Measurements from ENCODE around the gene LGALS7.
"Not testable (repeated sequence)": the region's sequence is repeated elsewhere in the genome, so short reads cannot be mapped to it uniquely, and the experiment has no call there.

The LGALS7 gene

DNA sequence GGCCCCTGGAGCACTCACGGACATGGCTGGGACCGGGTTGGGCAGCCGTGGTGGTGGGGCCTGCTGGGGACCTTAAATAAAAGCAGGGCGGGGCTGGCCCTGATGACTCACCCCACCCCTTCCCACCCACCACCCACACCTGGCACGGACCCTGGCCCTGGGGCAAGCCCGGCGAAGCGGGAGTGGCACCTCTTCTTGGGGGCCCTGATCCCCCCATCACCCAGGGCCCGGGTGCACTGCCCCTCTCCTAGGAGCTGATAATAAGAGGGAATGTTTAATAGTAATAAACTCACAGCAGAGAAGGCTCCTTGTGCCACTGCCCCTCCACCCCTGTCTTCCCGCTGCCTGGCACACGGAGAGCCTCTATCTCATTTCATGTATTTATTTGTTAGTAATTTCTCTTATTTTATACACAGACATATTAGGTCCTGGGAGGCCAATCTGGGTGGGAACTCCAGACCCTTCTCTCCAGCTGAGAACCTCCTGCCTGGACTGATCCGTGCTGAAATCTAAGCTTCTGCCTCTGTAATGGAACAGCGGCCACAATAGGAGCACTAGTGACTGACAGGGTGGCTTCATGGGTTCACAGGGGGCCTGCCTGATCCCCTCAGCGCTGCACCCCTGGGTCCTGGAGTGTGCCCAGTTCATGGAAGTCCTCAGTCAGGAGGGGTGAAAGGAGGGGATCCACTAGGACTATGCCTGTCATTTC, at the start of gene LGALS7:
TSS of gene LGALS7 (minus strand) at position 49 of the 709 bp plus-strand sequence. CDS start at position 24, 25 bp downstream.
- no peak for DNase-seq

DNA sequence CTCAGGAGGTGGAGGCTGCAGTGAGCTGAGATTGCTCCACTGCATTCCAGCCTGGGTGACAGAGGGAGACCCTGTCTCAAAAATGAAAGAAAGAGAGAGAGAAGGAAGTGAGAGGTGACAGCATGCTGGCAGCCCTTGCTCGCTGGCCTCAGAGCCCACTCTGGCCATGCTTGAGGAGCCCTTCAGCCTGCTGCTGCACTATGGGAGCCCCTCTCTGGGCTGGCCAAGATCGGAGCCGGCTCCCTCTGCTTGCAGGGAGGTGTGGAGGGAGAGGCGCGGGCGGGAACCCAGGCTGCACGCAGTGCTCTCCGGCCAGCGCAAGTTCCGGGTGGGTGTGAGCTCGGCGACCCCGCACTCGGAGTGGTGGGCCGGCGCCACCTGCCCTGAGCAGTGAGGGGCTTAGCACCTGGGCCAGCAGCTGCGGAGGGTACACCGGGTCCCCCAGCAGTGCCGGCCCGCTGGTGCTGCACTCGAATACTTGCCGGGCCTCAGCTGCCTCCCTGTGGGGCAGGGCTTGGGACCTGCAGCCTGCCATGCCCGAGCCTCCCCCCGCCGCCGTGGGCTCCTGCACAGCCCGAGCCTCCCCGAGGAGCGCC, 48.0 kb upstream of the LGALS7 start:
- DNase-seq: not testable (repeated sequence)

DNA sequence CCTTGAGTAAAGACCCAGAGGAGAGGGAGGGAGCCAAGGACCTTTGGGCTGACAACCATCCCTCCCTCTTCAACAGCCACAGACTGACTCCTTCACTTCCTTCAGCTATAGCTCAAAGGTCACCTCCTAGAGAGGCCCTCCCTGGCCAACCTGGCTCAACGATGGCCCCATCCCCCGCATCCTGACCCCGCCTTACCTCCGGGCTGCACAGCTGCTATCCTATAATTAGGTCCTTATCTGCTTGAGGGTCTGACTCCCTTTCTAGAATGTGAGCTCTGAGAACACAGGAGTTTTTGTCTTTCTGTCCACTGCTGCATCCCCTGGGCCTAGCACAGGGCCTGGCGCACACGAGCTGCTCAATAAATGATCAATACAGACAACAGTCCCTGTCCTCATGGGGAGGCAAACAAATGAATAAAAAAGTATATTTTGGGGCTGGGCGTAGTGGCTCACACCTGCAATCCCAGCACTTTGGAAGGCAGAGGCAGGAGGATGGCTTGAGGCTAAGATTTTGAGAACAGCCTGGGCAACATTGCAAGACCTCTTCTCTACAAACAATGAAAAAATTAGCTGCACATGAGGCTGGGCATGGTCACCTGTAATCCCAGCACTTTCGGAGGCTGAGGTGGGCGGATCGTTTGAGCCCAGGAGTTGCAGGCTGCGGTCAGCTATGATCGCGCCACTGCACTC, 46.1 kb upstream of the LGALS7 start:
- no peak for DNase-seq

DNA sequence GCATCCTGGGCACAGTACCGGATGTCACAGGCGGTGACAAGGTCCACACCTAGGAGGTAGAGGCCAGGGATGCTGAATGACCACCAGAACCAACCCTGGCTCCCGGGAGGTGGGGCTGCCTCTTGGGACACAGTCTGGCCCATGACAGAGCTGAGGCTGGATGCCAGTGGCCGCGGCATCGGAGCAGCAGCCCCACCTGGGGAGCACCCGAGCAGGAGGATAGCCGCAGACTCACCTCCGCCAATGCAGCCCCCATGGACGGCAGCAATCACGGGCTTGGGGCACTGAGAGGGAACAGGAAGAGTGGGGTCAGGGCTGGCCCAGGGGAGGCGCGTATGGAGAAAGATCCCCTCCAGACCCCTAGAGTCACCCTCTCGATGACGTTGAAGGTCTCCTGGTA, 43.8 kb upstream of the LGALS7 start:
- no peak for DNase-seq

DNA sequence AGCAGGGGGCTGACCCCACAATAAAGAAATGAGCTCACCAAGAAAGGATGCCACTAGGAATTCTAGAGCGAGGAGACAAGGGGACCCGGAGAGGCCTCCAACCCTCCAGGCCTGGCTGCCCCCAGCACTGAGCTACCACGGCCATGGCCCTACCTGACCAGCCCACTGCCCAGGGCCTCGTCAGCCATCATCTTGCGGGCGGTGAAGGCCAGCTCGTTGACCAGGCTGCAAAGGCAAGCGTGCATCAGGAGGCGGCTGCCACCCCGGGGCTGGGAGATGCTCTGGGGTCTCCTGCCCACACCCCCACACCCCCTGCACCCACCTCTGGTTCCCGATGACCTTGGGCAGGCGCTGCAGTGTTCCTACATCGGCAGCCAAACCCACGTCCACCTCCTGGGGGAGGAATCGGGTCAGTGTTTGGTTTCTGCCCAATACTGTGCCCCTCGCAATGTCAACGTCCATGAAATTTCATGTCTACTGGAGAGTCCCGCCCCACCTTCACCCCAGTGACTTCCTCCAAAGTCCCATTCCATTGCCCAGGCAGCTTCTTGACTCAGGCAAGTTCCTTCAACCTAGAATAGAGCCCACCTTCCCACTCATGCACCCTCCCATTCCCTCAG, 42.9 kb upstream of the LGALS7 start:
- DNase-seq: no peak

DNA sequence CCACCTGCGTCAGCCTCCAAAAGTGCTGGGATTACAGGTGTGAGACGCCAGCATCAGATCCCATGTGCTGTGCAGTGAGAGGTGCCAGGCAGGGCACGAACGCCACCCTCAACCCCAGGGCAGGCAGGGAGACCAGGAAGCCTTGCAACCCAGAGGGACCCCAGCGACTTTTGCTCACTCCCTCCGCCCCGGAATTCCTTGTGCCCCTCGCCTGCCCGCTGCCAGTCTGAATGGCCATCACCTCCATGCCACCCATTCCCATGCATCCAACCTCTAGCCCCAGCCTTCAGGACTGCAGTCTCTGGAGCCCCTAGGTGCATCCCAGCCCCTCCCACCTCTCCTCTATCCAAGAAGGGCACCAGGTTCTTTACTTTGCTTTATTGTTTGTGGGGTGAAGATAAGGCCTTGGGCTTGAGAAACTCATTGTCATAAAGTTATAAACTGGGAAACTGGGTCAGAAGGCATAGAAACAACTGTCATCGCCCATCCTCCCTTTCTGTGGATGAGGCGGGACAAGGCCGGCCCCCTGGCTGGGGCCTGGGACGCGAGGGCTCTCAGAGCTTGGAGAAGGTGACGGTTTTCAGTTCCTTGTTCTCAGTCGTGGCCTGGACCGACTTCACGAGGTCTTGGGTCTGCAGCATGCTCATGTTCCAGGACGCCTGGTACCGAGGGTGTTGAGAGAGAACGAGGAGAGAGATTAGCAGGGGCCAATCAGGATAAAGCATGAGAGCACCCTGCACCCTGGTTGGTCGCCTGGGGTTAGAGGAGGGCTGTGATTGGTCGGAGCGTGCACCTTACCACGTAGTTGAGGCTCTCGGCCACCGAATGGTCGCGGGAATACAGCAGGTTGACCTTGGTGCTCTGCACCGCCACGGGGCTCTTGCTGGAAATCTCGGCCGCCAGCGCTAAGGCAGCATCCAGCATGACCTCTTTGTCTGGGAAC, 42.0 kb upstream of the LGALS7 start:
- no peak for DNase-seq

DNA sequence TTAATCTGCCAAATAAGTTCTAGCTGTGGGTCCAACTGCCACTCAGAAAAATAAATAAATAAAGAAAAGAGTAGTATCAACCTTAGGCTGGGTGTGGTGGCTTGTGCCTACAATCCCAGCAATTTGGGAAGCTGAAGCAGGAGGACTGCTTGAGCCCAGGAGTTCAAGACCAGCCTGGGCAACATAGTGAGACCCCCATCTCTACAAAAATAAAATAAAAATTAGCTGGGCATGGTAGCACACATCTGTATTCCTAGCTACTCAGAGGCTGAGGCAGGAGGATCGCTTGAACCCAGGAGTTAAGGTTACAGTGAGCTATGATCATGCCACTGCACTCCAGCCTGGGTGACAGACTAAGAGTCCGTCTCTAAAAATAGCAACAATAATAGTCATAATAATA, 40.6 kb upstream of the LGALS7 start:
- not testable (repeated sequence) for DNase-seq

DNA sequence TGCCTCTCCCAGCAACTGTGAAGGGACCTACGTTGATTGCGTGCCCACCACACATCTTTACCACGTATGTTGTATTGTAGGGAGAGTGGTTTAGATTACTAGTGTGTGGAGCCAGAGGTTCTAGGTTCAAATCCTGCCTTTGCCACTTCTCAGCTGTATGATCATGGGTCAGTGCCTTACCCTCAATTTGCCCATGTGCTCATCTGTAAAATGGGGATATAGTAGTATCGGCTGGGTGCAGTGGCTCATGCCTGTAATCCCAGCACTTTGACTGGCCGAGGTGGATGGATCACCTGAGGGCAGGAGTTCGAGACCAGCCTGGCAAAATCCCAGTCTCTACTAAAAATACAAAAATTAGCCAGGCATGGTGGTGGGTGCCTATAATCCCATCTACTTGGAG, 40.0 kb upstream of the LGALS7 start:
- DNase-seq: no peak

DNA sequence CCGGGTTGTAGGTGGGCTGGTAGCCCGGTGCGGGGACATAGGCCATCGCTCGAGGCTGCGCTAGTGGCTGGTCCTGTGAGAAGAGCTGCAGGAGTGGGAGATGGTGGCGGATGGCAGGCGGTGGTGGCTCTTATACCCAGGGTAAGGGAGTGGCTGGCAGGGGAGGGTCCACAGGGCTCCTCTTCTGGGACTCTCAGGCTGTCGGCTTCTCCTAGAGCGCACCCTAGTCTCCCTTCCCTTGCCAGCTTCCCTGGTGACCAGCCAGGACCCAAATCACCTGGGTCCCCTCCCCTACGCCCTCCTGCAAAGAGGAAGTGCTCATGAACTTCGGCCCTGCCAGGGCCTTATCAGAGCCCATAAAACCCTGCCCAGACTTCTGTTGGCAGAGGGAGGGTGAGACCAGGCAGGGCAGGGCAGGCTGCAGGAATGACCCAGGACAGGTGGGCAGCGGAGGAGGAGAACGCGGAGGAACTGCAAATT, 39.6 kb upstream of the LGALS7 start, which contains the start of gene LGALS4:
TSS of gene LGALS4 (minus strand) at position 105 of the 480 bp plus-strand sequence. CDS start at position 46, 59 bp downstream.
- DNase-seq: no peak

DNA sequence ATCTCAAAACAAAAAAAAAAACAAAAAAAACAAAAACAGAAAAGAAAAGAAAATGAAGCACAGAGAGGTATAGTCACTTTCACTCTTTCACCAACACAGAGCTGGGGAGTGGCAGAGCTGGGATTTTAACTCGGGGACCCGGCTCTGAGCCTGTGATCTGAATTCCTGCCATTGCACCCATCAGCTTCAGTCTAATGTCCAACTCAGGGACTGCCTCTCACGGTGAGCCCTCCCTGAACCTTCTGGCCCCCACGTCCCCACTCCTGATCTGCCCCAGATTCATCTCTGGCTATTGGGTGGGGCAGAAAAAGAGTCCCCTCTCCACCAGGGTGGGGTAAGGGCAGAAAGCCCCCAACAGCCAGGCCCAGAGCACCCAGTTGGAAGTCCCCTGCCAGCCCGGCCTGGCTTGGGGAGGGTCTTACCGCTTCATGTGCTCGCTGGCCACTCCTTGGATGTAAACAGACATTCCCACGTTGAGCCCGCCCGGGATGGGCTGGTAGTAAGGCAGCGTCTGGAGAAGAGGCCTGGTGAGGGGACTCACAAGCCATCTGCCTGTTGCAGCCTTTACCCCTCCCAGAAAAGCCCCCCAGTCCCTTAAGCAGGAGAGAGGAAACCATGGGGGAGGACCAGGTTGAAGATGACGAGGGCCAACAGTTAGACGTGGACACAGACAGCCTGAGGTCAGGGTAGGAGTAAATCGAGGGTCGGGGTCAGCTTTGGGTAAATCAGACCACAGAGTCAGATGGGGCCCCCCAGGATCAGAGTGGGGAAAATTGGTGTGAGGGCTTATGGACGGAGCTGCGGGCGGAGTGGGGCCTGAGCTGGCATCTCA, 38.9 kb upstream of the LGALS7 start:
- DNase-seq: no peak

DNA sequence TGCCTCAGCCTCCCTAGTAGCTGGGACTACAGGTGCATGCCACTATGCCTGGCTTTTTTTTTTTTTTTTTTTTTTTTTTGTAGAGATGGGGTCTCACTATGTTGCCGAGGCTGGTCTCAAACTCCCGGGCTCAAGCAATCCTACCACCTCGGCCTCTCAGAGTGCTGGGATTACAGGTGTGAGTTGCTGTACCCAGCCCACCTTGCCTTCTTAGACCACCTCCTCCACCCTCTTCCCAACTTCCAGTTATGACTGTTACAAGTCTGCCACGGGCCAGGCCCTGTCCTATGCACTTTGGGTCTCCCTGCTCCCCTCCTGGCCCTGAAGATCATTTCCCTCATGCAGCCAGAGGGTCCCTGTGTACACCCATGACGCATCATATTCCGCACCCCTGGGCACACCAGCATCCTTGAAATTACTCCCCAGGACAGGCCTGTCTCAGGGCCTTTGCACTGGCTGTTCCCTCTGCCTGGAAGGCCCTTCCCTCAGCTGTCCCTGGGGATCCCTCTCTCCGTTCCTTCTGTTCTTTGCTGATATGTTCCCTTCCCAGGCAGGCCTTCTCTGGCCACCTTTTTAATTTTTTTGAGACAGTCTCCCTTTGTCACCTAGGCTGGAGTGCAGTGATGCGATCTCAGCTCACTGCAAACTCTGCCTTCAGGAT, 36.4 kb upstream of the LGALS7 start:
- no peak for DNase-seq

DNA sequence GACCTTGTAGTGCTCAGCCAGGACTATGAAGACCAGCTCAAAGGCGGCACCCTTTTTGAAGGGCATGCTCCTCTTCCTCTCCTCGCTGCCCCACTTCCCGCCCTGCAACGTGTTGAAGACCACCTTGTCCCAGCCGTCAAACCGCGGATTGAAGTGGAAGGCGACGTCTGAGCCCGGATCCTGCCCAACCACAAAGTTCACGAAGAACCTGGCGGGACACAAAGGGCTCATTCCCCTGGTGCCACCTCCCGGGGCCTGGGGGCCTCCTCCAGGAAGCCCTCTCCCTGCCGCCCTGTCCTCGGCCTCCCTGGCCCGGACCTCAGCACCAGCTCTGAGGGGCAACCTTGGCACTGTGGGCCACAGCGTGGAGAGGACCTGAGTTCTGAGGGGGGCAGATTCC, 35.4 kb upstream of the LGALS7 start:
- no peak for DNase-seq

DNA sequence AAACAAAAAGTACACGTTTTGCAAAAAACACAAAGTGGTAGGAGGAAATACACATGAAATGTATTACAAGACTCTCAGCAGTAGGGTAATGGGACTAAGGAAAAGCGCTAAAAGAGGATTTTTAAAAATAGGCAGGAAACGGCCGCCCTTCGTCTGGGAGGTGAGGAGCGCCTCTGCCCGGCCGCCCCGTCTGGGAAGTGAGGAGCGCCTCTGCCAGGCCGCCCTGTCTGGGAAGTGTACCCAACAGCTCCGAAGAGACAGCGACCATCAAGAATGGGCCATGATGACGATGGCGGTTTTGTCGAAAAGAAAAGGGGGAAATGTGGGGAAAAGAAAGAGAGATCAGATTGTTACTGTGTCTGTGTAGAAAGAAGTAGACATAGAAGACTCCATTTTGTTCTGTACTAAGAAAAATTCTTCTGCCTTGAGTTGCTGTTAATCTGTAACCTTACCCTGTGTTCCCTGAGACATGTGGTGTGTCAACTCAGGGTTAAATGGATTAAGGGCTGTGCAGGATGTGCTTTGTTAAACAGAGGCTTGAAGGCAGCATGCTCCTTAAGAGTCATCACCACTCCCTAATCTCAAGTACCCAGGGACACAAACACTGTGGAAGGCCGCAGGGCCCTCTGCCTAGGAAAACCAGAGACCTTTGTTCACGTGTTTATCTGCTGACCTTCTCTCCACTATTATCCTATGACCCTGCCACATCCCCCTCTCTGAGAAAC, 34.2 kb upstream of the LGALS7 start:
- DNase-seq: not testable (repeated sequence)

DNA sequence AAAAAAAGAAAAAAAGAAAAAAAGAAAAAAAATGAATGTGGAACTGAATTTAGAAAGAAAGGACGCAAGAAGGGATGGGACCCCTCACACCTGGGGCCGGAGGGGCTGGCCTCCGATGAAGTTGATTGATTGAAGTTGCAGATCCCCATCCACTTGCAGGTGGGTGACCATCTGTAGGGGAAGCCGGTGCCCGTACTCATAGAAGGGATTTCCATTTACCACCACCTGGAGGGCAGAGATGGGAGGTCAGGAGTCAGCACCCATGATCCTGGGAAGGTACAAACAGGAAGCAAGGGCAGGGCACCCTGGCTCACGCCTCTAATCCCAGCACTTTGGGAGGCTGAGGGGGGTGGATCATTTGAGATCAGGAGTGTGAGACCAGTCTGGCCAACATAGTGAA, 33.1 kb upstream of the LGALS7 start:
- DNase-seq: no peak

DNA sequence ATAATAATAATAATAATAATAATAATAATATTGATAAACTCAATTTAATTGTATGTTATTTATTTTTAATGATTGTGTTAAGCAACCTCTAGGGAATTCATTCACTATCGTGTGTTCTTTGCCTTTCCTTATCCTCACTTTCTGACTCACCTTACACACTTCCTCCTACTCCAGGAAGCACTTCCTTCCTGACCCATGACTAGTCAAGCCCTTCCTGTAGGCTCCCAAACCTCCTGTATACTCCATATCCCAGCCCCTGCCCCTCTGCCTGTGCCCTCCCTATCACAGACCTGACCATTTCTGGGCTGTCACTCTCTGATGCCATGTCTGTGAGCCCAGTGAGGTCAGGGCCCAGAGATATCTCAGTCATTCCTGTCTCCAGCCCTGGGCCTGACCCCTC, 31.9 kb upstream of the LGALS7 start:
- no peak for DNase-seq

DNA sequence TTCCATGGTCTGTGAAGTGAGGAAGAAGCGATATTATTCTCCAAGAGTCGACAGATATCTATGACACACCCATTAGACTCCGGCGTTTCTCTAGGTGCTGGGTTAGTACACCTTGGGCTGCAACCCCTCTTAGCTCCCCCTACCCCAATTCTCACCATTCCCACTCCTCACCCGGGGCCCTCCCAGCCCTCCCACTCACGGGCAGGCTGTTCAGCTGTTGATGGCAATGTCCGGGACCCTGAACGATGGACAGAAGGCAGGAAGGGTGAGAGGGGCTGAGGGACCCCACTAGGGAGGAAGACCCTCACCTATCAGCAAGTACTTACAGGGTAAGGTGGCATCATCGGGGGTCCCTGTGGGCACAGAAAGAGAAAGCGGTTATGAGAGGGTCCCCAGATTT, 30.2 kb upstream of the LGALS7 start:
- DNase-seq: no peak

DNA sequence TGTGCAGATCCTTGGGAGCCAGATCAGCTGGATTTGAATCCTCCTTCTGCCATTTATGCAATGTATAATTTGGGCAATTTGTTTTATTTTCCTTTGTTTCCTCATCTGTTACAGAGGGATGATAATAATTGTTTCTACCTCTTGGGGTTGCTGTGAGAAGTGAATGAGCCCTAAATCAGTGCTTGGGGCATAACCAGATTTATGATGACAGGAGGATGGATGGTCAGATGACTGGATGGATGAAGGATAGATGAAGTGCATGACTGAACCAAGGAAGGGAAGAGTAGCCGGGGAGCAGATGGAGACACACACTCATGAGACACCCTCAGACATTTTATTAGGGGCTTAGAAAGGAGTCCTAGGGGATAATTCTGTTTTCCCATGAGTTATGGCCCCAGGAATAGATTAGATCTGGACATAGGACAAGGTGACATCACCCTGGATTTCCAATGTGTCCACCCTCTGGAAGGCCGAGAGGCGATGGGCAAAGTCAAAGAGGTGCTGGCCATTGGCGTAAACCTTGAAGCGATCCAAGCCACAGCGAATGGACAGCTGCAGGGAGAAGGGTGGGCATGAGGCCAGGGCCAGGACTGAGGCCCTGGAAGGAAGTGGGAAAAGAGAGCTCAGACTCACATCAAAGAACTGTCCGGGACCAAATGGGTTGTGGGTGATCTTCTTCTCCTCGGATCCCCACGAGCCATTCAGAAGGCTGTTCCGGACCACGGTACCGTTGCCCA, 28.2 kb upstream of the LGALS7 start:
- DNase-seq: no peak

DNA sequence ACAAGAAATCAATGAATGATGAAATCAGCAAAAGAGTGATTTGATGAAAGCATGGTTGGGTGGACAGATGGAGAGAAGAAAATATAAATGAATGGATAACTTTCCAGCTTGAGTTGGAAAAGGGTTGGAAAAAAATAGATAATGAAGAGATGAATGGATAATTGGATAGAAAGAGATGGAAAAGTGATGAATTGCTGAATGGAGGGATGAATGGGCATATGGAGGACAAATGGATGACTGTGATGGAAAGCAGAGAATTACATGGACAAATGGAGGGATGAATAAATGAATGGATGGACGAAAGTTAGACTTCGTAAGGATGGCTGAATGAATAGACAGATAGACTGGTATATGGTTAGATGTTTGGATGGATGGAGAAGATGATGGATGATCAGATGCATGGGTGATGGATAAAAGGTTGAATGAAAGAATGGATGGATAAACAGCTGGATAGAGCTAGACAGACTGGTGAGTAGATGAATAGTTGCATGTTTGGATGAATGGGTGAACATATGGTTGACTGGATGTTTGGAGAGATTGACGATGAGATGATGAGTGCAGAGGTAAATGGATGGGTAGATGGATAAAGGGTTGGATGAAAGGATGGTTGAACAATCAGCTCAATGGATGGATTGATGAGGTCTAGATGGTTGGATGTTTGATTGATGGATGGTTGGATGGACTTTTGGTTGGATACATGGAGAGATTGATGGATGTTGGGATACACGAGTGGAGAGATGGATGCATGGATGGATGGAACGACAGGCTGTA, 27.4 kb upstream of the LGALS7 start:
- DNase-seq: no peak

DNA sequence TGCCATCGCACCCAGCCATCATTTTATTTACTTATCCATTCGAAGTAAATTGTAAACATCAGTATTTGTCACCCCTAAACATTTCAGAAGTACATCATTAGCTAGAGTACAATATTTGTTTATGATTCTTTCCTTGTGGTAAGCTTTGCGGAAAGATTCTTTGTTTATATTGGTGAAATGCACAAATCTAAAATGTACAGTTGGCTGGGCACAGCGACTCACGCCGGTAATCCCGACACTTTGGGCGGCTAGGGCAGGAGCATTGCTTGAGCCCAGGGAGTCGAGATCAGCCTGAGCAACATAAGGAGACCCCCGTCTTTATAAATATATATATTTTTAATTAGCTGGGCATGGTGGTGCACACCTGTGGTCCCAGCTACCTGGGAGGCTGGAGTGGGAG, 25.8 kb upstream of the LGALS7 start:
- no peak for DNase-seq
